ENCODE data around the gene NOTUM.

NOTUM gene

DNA sequence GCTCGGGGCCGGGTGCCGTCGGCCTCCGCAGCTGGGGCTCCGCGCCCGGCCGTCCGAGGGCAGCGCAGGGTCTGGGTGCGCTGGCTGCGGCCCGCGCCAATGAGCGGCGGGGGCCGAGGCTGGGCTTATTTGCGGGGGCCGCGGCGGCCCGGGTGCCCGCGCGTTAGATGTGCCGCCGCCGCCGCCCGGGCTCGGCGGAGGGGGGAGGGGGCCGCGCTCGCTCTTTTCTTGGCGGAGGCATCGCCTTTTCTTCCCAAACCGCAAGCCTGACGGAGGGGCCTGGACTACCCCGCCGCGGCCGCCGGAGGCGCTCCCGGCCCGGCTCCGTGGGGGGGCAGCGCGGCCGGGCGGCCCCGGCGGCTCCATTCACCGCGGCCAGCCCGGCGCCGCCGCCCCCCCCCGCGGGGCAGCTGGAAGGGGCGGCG lies at the start of gene NOTUM:
Gene NOTUM, minus strand, starts transcription at position 101 of the 425 bp plus-strand sequence. CDS start 278 bp downstream, outside the sequence.
- DNase-seq (ENCODE audit: low read depth): no peak

DNA sequence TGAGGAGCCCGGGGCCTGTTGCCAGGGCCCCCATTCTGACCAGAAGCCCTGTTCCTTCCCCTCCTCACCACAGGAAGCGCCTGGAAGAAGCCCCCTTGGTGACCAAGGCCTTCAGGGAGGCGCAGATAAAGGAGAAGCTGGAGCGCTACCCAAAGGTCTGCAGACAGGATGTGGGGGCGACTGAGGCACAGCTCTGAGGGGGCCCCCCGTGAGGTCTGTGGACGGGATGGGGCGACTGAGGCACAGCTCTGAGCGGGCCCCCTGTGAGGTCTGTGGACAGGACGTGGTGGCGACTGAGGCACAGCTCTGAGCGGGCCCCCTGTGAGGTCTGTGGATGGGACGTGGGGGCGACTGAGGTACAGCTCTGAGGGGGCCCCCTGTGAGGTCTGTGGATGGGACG lies 48.4 kb upstream of the NOTUM start:
- DNase-seq (ENCODE audit: low read depth): no peak

DNA sequence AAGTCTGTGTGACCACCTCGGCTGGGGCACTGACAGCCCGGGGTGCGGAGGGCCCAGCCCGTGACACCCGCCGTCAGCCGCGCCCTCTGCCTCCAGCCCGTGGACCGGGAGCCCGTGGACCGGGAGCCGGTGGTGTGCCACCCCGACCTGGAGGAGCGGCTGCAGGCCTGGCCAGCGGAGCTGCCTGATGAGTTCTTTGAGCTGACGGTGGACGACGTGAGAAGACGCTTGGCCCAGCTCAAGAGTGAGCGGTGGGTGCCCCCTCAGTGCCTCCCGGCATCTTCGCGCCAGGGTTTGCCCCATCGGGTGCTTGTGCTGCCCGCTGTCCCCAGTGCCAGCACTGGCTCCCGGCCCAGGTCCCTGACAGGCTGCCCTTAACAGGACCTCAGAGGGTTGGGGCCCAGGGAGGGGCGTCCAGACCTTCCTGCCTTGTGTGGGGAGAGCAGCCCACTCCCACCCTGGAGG lies 48.0 kb upstream of the NOTUM start:
- no peak for DNase-seq (ENCODE audit: low read depth)

DNA sequence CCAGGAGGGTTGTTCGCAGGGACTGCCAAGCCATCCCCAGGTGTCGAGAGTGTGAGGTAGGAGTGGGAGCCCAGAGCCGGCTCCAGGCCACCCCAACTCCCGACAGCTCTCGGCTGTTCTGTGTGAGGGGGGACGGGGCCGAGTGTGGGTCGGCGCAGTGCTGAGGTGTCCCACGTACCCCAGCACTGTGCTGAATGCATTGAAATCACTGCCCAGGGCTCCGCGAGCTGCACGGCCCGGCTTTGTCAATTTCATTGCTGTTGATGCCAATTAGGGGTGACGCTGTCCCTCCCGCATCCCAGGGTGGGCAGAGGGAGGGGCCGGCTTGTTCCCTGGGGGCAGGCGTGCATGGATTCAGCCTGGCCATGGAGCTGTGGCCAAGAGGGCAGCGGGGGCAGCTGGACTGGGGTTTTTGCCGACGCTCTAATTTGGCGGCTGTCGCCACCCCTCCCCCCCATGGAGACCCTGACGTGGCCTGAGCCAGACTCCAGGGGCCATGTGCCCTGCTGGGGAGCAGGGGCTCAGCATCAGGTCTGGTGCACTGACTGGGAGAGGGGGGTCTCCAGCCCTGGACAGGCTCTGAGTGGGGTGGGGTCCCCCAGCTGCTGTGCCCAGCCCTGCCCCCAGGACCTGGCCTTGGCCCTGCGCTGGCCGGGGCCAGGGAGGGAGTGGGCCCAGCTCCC lies 47.4 kb upstream of the NOTUM start:
- DNase-seq (ENCODE audit: low read depth): no peak

DNA sequence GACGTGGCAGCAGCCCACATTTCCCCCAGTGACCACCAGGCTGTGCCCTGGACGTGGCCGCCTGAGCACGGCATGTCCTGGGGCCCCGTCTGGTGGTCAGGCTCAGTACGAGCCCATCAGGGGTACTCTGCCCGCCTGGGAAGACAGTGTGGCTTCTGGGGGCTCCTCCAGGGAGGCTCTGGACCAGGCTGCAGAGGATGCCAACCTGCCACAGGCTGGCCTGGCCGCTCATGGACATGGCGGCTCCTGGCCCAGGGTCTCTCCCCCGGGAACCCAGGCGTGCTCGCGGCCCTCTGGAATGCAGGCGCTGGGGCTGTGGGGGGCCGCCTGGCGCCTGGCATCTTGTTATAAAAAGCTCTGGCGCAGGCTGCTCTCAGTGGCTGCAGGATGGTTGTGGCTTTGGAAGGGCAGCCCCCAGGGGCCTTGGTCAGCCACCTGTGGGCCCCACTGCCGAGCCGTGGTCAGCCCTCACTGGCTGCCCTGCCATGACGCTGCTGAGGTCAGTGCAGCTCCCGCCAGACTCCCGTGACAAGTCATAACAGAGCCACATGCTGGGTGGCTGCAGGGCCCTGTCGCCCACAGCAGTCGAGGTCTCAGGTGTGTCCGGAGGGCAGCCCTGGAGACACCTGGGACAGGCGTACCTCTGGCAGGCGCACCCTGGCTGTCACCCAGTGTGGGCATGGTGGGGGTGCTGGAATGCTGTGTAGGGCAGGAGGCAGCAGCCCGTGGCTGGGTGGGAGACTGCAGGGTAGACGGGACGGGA lies 46.7 kb upstream of the NOTUM start:
- DNase-seq (ENCODE audit: low read depth): no peak

DNA sequence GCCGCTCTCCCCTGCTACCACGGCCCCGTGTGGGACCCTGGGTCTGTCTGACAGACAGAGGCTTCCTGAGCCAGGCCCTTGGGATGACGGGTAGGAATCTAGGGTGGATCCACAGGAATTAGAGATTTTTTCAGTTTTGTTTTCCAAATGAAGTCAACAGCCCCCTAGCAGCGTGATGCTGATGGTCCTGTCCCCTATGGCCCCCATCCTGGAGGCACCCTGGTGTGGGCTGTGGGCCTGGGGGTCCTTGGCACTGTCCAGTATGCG lies 46.2 kb upstream of the NOTUM start:
- no peak for DNase-seq (ENCODE audit: low read depth)

DNA sequence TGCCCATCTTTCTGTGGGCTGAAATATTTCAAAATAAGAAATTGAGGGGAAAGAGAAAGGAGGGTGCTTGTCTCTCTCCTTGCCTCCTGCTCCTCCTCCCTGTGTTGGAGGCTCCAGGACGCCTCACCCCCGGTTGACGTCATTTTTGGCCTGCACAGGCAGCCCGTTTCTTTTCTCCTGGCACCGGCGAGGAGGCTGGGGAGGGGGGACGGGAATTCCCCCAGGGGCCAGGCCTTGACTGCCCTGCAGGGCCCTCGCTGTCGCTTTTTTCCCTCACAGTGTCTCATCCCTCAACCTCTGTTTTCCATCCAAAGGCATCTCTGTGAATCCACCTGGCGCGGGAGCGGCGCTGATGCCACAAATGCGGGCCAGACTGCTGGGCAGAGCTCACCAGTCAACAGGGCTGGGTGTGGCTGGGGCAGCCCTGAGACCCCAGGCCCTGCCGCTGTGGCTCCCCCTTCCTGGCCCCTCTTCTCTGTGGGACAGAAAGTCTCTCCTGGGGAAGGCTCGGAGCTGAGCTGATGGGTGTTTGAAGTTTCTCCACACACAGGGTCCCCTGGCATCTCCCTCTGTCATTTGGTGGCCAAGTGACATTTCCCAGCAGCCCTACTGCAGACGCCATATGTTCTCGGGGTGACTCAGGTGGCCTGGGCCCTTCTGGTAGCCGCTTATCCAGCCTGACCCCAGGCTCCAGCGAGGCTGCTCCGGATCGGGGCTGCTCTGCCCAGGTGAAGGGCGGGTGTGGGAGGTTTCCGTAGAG lies 45.7 kb upstream of the NOTUM start:
- no peak for DNase-seq (ENCODE audit: low read depth)

DNA sequence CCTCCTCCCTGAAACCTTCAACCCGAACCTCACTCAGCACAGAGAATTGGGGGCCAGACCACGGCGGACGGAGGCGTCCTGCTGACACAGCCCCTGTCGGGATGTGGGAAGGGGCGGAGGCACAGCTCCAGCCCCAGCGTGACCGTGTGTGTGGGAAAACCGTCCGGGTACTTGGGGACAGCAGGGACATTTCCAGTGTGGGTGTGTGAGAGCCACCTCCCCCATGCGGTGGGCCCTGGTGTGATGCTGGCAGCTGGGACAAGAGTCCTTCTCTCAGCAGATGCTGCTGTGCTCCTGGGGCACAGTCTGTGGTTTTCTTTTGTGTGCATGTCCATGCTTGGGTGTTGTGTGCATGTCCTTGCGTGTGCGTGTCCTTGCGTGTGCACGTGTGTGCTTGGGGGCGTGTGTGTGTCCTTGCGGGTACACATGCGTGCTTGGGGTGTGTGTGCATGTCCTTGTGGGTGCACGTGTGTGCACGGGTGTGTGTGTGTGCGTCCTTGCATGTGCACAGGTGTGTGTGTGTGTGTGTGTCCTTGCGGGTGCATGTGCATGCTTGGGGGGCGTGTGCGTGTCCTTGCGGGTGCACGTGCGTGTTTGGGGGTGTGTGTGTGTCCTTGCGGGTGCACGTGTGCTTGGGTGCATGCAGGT lies 44.8 kb upstream of the NOTUM start:
- DNase-seq (ENCODE audit: low read depth): no peak

DNA sequence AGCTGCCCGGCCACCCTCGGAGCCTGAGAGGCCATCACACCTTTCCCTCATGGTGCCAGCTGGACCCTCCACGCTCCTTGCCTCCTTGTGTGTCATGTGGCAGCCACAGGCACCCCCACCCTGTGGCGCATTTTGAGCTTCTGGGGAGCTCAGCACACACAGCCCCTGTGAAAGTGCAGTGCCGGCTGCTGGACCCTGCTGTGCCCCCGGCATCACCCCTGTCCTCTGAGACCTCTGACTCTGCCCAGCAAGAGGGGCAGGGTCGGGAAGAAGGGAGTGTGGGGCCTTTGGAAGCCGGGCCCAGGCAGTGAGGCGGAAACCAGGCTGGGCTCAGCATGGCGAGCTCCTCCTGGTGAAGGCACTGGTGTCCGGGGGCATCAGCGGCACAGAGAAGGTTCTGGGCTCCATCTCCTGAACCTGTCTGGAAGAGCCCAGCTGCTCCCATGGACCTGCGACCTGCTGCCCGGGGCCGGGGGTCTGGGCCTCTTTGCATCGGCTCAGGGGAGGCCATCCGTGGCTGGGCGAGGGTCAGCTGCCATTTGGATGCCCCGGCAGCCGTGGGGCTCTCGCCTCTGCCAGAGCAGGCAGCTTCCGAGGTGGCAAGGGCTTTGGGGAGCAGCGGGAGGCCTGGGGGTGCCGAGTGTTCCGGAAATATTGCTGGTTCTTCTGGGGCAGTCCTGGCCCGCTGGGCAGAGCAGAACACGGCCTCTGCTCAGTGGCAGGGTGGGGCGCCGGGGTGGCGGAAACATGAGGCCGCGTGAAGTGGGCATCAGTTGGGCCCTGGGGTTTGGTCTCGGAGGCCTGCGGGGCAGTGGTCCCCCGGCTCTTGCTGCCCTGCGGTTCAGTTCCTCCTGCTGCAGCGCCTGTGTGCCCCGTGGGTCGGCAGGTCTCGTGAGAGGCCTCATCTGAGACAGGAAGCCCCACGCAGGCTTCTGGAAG lies 43.8 kb upstream of the NOTUM start:
- DNase-seq (ENCODE audit: low read depth): no peak

DNA sequence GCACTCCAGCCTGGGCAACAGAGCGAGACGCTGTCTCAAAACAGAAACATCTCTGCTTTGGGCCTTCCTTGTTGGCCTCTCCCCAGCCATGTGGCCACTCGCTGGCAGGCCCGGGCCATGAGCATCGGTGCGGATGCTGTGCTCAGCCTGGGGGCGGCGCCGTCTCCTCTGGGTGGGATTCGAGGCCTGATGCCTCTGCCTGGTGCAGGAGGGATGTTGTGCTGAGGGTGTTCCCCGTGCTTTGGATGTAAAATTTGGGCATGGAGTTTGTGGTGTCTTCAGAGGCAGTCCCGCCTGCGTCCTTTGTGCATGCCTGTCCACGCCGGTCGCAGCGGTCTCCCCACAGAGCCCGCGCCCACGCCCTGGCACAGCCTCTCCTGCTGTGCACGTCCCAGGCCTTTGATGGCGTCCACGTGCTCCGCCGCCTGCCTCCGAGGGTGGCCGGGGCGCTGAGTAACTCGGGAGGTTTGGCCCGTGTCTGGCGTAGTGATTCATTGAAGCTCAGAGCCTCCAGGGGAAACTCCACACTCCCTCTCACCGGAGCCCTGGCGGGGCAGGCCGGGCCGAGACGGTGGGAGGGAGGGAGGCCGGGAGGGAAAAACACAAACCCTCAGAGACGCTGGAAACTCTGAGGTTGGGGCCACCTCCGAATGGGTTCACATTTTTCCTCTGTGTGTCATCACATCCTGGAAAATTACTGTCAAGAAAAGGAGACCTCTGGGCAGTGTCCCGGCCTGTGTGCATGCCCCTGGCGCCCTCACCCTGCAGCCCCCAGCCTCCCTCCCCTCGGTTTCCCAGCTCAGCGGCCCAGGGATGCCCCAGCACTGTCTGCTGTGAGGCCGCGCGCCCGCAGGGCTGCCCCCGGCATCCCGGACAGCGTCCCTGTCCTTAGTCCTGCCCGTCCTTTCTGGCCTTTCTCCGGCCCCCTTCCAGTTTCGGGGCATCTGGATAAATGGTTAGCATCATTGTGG lies 42.7 kb upstream of the NOTUM start:
- peak; percentile 92 for DNase-seq (ENCODE audit: low read depth)

DNA sequence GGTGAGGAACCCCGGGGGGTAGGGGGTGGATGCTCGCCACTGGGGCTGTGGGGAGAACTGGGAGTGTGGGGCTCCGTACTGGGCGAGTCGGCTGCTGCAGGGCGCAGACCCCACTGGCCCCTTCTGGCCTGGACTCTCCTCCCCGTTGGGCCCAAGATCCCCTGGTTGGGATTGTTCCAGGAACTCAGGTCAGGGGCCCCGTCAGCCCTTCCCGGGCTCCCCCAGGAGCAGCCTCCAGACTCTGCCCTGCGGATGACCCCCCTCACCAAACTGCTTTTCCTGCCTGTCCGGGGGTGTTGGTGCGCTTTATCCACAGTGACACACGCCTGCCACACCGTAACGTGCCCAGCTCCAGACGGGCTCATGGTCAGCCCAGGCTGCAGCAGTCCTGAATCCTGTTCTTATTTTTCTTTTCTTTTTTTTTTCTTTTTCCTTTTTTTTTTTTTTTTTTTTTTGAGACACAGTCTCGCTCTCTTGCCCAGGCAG lies 40.6 kb upstream of the NOTUM start:
- DNase-seq (ENCODE audit: low read depth): no peak

DNA sequence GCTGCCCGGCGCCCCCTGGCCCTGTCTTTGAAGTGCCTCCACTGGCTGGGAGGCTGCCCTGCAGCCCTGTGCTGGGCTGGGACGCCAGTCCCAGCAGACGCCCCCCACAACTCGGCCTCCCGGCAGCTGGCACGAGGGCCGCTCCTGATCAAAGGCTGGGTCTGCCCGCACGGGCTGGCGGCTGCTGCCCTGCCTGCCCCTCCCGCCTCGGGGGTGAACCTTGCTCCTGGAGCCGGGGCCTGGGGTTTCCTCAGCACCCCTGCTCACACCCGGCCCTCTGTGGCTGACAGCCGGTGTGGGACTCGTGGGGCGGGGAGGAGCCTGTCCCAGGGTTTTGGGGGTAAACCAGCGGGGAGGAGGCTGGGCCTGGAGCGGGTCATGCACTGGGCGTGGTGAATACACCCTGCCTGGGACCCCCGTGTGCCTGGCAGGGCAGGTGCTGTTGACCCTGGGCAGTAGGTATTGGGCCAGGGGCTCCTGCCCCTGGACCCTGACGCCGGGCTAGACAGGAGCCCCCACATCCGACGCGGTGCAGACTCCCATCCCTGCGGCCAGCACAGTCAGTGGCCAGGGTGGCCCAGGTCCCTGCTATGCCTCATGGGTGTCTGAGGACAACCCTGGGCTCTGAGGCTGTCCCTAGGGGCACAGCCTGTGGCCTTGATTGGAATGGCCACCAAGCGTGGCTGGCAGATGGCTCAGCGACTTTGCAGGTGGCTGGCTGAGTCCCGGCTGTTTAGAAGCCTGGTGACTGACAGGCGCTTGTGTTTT lies 40.0 kb upstream of the NOTUM start:
- DNase-seq (ENCODE audit: low read depth): no peak

DNA sequence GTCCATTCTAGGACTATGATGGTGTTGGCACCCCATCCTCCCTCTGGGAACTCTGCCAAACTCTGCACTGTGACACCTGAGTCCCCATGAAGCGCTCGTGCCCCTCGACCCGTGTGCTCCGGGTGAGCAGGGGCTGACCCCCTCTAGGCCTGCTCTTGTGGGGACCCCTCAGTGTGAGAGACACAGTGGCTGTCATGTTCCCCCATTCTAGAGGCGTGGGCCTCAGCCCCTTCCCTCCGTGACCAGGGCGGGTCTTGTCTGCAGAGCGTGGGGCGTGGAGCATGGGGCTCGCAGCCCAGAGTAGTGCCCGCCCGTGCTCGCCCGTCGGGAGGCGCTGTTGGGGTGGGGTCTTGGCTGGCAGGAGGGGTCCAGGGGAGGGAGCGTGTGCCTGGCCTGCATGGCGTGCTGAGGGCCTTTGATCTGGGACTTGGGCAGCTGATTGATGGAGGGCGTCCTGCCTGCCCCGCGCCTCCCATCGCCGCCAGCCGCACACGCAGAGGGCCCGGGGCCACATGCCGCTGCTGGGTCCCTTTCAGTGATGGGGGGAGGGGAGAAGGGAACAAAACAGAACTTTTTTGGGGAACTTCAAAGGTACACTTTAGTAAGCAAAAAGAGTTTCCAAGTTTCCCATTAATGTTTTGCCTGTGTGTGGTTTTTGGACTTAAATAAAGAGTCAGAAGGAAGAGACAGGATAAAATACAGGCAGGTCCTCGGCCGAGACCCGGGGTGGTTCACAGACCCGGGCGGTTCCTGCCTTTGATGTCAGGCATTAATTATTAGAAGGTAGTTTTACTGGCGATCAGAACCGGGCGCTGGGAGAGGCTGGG lies 39.2 kb upstream of the NOTUM start:
- DNase-seq (ENCODE audit: low read depth): no peak

DNA sequence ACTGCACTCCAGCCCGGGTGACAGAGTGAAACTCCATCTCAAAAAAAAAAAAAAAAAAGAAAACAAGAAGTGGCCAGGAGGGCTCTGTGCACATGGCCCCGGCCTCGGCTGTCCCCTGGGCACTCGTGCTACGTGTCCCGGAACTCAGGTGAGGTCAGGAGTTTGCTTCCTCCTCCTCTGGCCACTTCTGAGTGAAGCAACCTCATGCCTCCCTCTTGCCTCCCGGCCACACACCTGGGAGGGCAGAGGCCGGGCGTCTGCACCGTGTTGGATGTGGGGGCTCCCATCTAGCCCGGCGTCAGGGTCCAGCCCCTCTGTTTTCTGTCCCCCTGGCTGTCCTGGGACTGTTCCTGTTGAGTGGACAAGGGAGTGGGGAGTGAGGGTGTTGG lies 38.6 kb upstream of the NOTUM start:
- DNase-seq (ENCODE audit: low read depth): no peak

DNA sequence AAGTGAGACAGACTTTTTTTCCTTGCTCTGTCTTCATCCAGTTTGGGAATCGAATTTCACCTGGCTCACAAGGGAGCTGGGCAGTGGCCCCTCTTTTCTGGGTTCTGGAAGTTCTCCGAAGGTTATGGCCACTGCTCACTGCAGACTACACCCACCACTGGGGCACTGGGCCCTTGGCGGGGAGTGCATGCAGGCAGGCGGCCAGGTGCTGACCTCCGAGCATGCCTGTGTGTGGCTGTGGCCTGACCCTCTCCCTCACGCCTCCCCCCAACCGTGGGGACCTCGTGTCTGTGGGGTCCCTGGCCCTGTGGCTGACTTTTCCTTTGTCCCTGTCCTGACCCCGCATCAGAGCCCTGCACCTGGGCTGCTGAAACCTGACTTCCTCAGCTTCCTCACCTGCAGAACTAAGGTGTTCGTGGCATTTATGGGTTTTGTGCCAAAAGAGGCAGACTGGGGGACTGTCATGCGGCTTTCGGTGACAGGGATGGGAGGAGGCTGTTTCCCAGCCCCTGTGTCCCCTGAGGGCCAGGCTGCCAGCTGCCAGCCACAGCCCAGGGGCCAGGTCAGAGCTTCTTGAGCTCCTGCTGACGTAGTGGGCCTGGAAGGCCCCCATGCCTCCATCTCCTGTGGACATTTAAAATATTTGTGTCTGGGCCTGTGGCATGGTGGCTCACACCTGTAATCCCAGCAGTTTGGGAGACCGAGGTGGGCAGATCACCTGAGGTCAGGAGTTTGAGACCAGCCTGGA lies 37.9 kb upstream of the NOTUM start:
- DNase-seq (ENCODE audit: low read depth): no peak

DNA sequence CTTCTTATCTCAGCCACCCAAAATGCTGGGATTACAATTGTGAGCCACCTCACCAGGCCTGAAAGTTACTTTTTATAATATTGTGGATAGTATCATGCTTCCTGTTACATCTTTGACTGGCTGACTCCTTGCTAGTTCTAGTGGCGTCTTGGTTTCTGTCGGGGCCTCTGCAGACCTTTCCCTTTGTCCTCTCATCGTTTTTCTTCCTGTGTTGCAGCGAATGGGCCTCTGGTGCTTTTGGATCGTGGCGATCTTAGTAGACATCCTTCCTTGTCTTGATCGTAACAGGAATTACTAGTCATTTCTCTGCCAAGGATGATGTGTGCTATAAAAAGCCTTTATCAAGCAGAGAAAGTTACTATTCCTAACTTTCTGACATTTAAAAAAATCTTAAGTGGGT lies 37.2 kb upstream of the NOTUM start:
- DNase-seq (ENCODE audit: low read depth): no peak

DNA sequence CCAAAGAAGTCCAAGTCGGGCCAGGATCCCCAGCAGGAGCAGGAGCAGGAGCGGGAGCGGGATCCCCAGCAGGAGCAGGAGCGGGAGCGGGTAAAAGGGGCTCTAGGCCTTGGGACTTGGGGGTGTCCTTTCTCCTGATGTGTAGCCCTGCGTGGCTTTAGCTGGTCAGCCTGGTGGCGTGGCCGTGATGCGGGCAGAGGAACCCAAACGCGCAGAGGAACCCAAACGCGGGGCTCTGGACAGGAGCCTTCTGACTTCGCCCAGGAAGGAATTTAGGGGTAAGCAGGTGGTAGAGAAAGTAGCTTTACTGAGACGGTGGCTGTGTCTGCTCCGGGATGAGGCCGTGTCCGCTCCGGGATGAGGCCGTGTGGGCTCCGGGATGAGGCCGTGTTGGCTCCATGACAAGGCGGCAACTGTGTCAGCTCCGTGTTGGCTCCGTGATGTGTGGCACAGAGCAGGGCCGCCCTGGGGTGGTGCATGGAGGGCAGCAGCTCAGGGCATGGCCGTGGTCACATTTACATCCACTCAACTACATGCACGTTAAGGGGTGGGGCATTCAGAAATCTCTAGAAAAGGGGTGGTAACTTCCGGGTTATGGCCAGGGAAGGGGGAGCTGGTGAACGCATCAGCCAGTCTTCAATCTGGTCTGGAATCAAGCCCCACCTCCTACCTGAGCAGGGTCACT lies 35.9 kb upstream of the NOTUM start:
- DNase-seq (ENCODE audit: low read depth): no peak
